Common myeloid progenitor, CD34-positive (primary cell): ENCODE measurements around the gene CEPT1. TPM values are rescaled to one million over a fixed set of nuclear protein-coding genes. Genes with fewer than 3 reads are reported as not detected.
"Not testable (repeated sequence)": the region's sequence is repeated elsewhere in the genome, so short reads cannot be mapped to it uniquely, and the experiment has no call there.

Experiments
- CTCF ChIA-PET: fragments of 350-600 bp; sonication (Branson Sonifier 250); formaldehyde crosslinking; loops from one replicate; lab custom pipeline; 2021; ENCODE audit warnings: antibody characterized with exemption; lab: Charles Lee
- POLR2A ChIA-PET: fragments of 350-600 bp; sonication (Branson Sonifier 250); formaldehyde crosslinking; loops from one replicate; lab custom pipeline; 2021; ENCODE audit warnings: antibody characterized with exemption; lab: Charles Lee
- DNase-seq, 3 donors: peaks; one replicate each; pipeline versions ENCODE4 v3.0.0 to v3.0.0-alpha.2; 2013
- H3K27ac ChIP-seq, 2 experiments: 1 replicate in 1 of 2; 2 replicates in 1 of 2; pipeline ENCODE4 v1.7.0; 2013; ENCODE audit warnings: inconsistent platforms in 2 of 2, low read length in 2 of 2, mild to moderate bottlenecking in 2 of 2, low read depth in 1 of 2, moderate library complexity in 1 of 2; ENCODE audit not compliant: severe bottlenecking in 2 of 2, insufficient read depth in 1 of 2, poor library complexity in 1 of 2
- H3K27me3 ChIP-seq, 5 experiments: replicated peaks in 2 of 5; 1 replicate in 3 of 5; 2 replicates in 2 of 5; pipeline versions ENCODE4 v1.6.1 to v1.7.0; 2013; ENCODE audit warnings: low read length in 4 of 5, mild to moderate bottlenecking in 2 of 5, moderate library complexity in 2 of 5, inconsistent platforms in 1 of 5; ENCODE audit not compliant: insufficient read depth in 5 of 5, control insufficient read depth in 4 of 5
- H3K36me3 ChIP-seq, 4 experiments: 1 replicate in 2 of 4; 2 replicates in 2 of 4; pipeline versions ENCODE4 v1.6.1 to v1.7.0; 2013; ENCODE audit warnings: low read length in 3 of 4, control low read depth in 1 of 4, mild to moderate bottlenecking in 1 of 4; ENCODE audit not compliant: control insufficient read depth in 4 of 4, insufficient read depth in 4 of 4
- H3K4me1 ChIP-seq, 4 experiments: 1 replicate in 3 of 4; 2 replicates in 1 of 4; pipeline versions ENCODE4 v1.6.1 to v1.7.1; 2013; ENCODE audit warnings: low read length in 3 of 4, mild to moderate bottlenecking in 3 of 4, control low read depth in 1 of 4, inconsistent platforms in 1 of 4, moderate library complexity in 1 of 4; ENCODE audit not compliant: control insufficient read depth in 4 of 4, insufficient read depth in 4 of 4; ENCODE audit errors: control extremely low read depth in 1 of 4
- H3K4me3 ChIP-seq, 7 experiments: 1 replicate in 4 of 7; 2 replicates in 3 of 7; pipeline versions ENCODE4 v1.5.1 to v1.7.0; 2013; ENCODE audit warnings: mild to moderate bottlenecking in 7 of 7, low read length in 6 of 7, moderate library complexity in 6 of 7, inconsistent platforms in 2 of 7, low read depth in 2 of 7, control low read depth in 1 of 7; ENCODE audit not compliant: insufficient read depth in 4 of 7, control insufficient read depth in 1 of 7; ENCODE audit errors: extremely low read depth in 1 of 7
- H3K9me3 ChIP-seq, 5 experiments: 1 replicate in 4 of 5; 2 replicates in 1 of 5; pipeline versions ENCODE4 v1.6.1 to v1.7.1; 2013; ENCODE audit warnings: low read length in 4 of 5, mild to moderate bottlenecking in 2 of 5, inconsistent platforms in 1 of 5, low read depth in 1 of 5, moderate library complexity in 1 of 5; ENCODE audit not compliant: control insufficient read depth in 4 of 5, insufficient read depth in 2 of 5; ENCODE audit errors: control extremely low read depth in 1 of 5
- WGBS: methylation state at CpG from one replicate; pipeline ENCODE4 v1.1.5; 2013; ENCODE audit not compliant: insufficient coverage; 5-methylcytosine and 5-hydroxymethylcytosine counted together
- polyA plus RNA-seq: library from polyadenylated mRNA; unstranded; fragments of 120-200 nt; gene quantifications from one replicate; pipeline ENCODE4 v1.2.1, GENCODE V29; 2013

Gene CEPT1
- 30.9 TPM for polyA plus RNA-seq

- Histone ChIP-seq H3K27ac (peak within 1 kb of the TSS; percentile 69 to 93), H3K4me1 (peaks cover 7 to 30% (median 18%) of the 10 kb centered on the region in 4 experiments), H3K9me3 (no peaks in the 10 kb centered on the region), H3K36me3 (peaks cover 0 to 4% (median under 1%) of the 10 kb centered on the region in 4 experiments), H3K27me3 (no peaks in the 10 kb centered on the region), H3K4me3 (peak within 1 kb of the TSS; percentile 81 to 100 (median 94))
- peak; percentile 96 to 98 (median 98) for DNase-seq
- ChIA-PET POLR2A (no interaction called here), CTCF (interaction anchor here (1.0 to 1.4 kb wide), 2 partner anchors 51 to 83 kb away, joined by 3 to 4 read pairs; no protein-coding TSS in a partner anchor)
- WGBS, result 0% methylated on average over 44 of the region's 68 CpGs
These were observed at the start of gene CEPT1, which contains the start of gene DRAM2 for GRCh38 chr1:111139956-111140679. Gene CEPT1, plus strand, starts transcription at chr1:111140223. Its CDS starts 7,492 bp downstream, at chr1:111147715. Gene DRAM2, minus strand, starts transcription at chr1:111140093. Its CDS starts 8,539 bp downstream, at chr1:111131554.

DNA sequence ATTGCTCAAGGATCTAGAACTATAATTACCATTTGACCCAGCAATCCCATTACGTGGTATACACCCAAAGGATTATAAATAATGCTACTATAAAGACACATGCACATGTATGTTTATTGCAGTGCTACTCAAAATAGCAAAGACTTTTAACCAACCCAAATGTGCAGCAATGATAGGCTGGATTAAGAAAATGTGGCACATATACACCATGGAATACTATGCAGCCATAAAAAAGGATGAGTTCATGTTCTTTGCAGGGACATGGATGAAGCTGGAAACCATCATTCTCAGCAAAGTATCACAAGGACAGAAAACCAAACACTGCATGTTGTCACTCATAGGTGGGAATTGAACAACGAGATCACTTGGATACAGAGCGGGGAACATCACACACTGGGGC, 44.6 kb upstream of the CEPT1 start:
- DNase-seq, CTCF ChIA-PET, H3K27ac ChIP-seq, H3K36me3 ChIP-seq, H3K4me1 ChIP-seq, H3K4me3 ChIP-seq, H3K27me3 ChIP-seq, POLR2A ChIA-PET: not testable (repeated sequence)
- peaks cover 0 to 12% (median 9%) of the 10 kb centered on the region in 5 experiments for H3K9me3 ChIP-seq
- no CpG with 5 or more reads among the region's 3 CpGs for WGBS

DNA sequence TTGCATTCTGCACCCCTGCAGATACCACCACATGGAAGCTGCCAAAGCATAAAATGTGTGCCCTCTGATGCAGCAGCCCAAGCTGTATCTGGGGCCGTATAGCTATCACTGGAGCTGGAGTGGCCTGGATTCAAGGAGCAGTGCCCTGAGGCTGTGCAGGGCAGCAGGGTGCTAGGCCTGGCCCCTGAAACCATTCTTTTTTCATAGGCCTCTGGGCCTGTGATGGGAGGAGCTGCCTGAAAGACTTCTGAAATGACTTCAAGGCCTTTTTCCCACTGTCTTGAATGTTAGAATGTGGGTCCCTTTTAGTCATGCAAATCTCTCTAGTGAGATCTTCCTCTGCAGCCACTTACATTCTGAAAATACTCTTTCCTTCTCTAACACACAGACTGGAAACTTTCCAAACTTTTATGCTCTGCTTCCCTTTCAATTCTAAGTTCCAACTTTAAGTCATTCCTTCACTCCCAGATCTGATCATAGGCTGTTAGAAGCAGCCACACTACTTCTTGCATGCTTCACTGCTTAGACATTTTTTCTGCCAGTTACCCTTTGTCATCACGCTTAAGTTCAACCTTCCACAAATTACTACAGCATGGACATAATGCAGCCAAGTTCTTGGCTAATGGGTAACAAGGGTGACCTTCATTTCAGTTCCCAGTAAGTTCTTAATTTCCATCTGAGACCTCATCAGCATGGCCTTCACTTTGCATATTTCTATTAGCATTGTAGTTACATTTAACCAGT, 42.5 kb upstream of the CEPT1 start:
- peaks cover 0 to 19% (median 9%) of the 10 kb centered on the region in 5 experiments for H3K9me3 ChIP-seq
- DNase-seq, result no peak
- no peaks in the 10 kb centered on the region for H3K36me3 ChIP-seq
- POLR2A ChIA-PET, result no interaction called here
- H3K4me1 ChIP-seq, result peaks cover 0 to 4% (median 0%) of the 10 kb centered on the region in 4 experiments
- H3K27ac ChIP-seq, result no peak overlapping the region
- CTCF ChIA-PET, result no interaction called here
- H3K27me3 ChIP-seq, result no peaks in the 10 kb centered on the region
- 100% methylated on average over 2 of the region's 2 CpGs for WGBS
- H3K4me3 ChIP-seq, result no peak overlapping the region

DNA sequence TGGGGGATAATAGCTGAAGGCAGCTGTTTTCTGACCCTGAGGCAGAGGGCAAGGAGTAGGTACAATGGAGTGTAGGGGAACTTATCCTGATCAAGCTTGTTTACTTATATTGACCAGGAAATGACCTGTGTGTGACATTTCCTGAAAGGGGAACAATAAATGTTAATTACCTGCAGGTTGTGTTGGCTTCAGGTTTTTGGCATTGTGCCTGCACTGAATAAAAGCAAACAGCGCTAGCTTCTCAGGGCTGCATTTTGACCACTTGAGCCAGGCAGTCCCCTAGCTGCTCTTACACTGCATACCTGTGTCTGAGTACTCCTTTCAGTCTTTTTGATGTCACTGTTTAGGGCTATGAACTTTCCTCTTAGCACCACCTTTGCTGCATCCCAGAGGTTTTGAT, 40.7 kb upstream of the CEPT1 start:
- H3K4me3 ChIP-seq, result no peak overlapping the region
- H3K27ac ChIP-seq, result no peak overlapping the region
- H3K9me3 ChIP-seq, result peaks cover 0 to 19% (median 9%) of the 10 kb centered on the region in 5 experiments
- WGBS, result no CpG with 5 or more reads among the region's 1 CpG
- H3K36me3 ChIP-seq, result no peaks in the 10 kb centered on the region
- no peaks in the 10 kb centered on the region for H3K27me3 ChIP-seq
- DNase-seq, result peak in 1 of 3 donors; percentile 9
- ChIA-PET CTCF (no interaction called here), POLR2A (no interaction called here)
- H3K4me1 ChIP-seq, result peaks cover 0 to 4% (median 0%) of the 10 kb centered on the region in 4 experiments

DNA sequence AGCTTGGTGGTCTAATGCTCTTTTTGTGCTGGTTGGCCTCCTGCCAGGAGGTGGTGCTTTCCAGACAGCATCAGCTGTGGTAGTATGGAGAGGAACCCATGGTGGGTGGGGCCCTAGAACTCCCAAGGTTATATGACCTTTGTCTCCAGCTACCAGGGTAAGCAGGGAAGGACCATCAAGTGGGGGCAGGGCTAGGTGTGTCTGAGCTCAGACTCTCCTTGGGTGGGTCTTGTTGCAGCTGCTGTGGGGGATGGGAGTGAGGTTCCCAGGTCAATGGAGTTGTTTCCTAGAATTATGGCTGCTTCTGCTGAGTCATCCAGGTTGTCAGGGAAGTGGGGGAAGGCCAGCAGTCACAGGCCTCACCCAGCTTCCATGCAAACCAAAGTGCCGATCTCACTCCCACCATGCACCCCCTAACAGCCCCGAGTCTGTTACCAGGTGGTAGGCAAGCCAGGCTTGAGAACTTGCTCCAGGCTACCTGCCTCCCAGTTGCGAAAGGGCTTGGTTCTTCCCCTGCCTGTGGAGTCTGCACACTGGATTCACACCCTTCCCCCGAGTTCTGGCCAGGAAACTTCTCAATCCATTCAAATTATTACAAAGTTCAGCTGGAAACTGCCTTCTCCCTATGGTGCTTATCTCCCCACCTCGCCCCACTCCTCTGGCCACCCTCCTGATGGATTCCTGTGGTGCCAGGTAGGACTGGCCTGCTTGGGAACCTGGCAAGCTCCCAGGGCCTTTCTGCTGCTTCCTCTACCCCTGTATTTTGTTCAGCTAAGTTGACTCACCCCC, 38.0 kb upstream of the CEPT1 start:
- WGBS, result 100% methylated on average over 5 of the region's 5 CpGs
- Histone ChIP-seq H3K9me3 (peaks cover 0 to 16% (median 9%) of the 10 kb centered on the region in 5 experiments), H3K27me3 (no peaks in the 10 kb centered on the region), H3K4me1 (peaks cover 0 to 4% (median 0%) of the 10 kb centered on the region in 4 experiments), H3K36me3 (no peaks in the 10 kb centered on the region), H3K27ac (peak overlapping the region in 1 of 2 experiments; percentile 15), H3K4me3 (no peak overlapping the region)
- no peak for DNase-seq
- POLR2A ChIA-PET, result no interaction called here
- CTCF ChIA-PET, result interaction anchor here (0.8 kb wide), 1 partner anchor 10 kb away, joined by 4 read pairs; no protein-coding TSS in a partner anchor

DNA sequence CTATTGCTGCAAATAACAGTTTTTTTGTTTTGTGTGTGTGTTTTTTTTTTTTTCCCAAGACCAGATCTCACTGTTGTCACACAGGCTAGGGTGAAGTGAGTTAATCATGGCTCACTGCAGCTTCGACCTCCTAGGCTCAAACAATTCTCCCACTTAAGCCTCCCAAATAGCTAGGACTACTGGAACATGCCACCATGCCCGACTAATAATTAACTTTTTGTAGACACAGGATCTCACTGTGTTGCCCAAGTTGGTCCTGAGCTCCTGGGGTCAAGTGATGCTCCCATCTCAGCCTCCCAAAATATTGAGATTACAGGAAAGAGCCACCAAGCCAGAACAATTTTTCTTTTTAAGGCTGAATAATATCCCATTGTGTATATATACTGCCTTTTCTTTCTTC, 35.0 kb upstream of the CEPT1 start:
- no peak for DNase-seq
- WGBS, result 100% methylated on average over 2 of the region's 2 CpGs
- Histone ChIP-seq H3K27me3 (no peaks in the 10 kb centered on the region), H3K4me1 (peaks cover 0 to 4% (median 0%) of the 10 kb centered on the region in 4 experiments), H3K27ac (no peak overlapping the region), H3K36me3 (no peaks in the 10 kb centered on the region), H3K4me3 (no peak overlapping the region), H3K9me3 (peaks cover 0 to 28% (median 4%) of the 10 kb centered on the region in 5 experiments)
- CTCF ChIA-PET, result no interaction called here
- POLR2A ChIA-PET, result no interaction called here
